ENCODE results near the gene EXOC7. TPM values are rescaled to one million over a fixed set of nuclear protein-coding genes. Genes with fewer than 3 reads are reported as not detected.

Gene EXOC7
- polyA plus RNA-seq, 1 donor from 2014 or later, result 146 TPM

DNA sequence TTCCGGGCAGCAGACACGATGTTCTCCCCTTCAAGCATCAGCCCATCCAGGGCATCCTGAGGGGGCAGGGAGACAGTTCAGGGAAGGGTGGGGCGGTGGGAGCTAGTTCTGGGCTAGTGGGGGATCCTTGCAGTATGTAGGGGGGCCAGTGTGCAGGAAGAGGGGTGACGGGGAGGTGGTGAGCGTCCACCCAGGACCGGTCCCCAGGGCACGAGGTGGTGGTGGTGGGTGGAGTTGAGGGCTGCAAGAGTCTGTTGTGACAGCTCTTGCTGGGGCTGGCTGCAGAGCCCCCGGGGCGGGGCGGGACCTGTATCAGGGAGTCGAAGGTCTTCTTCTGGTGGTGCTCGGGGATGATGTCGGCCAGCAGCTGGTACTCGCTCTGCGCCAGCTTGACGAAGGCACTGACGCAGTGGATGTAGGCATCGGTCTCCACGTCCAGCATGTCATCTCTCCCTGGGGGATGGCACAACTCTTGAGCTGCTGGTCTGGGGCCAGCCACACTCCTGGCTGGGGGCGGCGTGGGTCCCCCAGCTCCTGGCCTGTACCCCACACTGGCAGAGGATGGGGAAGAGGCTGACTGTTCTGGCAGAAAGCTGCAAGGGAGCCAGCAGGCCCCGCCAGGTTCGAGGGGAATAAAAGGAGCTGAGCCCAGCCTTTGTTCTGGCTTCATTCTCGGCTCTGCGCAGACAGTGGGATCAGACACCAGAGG, 14.6 kb downstream of the EXOC7 start:
- TF ChIP-seq POLR2AphosphoS5 (IDR thresholded peaks at IDR 0.05) (peak; percentile 15), EZH2 (IDR thresholded peaks at IDR 0.05; ENCODE audit: borderline replicate concordance, insufficient read depth, low read length, poor library complexity, severe bottlenecking) (no peak), EP300 (conservative IDR thresholded peaks at IDR 0.05; ENCODE audit: poor library complexity, severe bottlenecking) (no peak), MXI1 (conservative IDR thresholded peaks at IDR 0.05; ENCODE audit: poor library complexity, severe bottlenecking) (no peak)
- H3K79me2 ChIP-seq (replicated peaks; ENCODE audit: insufficient read depth, low read length), result no peaks in the 10 kb centered on the region
- no peaks in the 10 kb centered on the region for H3K9me3 ChIP-seq (ENCODE audit: low read length)
- no peak overlapping the region for H3K4me3 ChIP-seq (ENCODE audit: low read length)
- H3K9me2 ChIP-seq (ENCODE audit: insufficient read depth, low read length), result no peaks in the 10 kb centered on the region
- no peaks in the 10 kb centered on the region for H3F3A ChIP-seq (ENCODE audit: insufficient read depth, low read length, poor library complexity, severe bottlenecking)
- no peaks in the 10 kb centered on the region for H3K27me3 ChIP-seq (ENCODE audit: insufficient read depth, low read depth, low read length)
- H3K9ac ChIP-seq (ENCODE audit: low read length), result no peak overlapping the region
- no peaks in the 10 kb centered on the region for H4K20me1 ChIP-seq (ENCODE audit: insufficient read depth)
- no peak overlapping the region for H3K4me2 ChIP-seq (ENCODE audit: low read length)
- H2AFZ ChIP-seq (ENCODE audit: low read depth, low read length), result no peak overlapping the region
- H3K27ac ChIP-seq (ENCODE audit: low read length), result no peak overlapping the region
- H3K36me3 ChIP-seq (ENCODE audit: insufficient read depth, low read length), result peaks cover 7% of the 10 kb centered on the region

GRCh38 chr17:76088041-76088867, 15.3 kb downstream of the EXOC7 start:
- no peaks in the 10 kb centered on the region for H3F3A ChIP-seq (ENCODE audit: insufficient read depth, low read length, poor library complexity, severe bottlenecking)
- H3K4me2 ChIP-seq (ENCODE audit: low read length), result no peak overlapping the region
- no peaks in the 10 kb centered on the region for H3K9me2 ChIP-seq (ENCODE audit: insufficient read depth, low read length)
- peaks cover 7% of the 10 kb centered on the region for H3K36me3 ChIP-seq (ENCODE audit: insufficient read depth, low read length)
- H3K9ac ChIP-seq (ENCODE audit: low read length), result no peak overlapping the region
- H3K4me3 ChIP-seq (ENCODE audit: low read length), result no peak overlapping the region
- no peaks in the 10 kb centered on the region for H3K9me3 ChIP-seq (ENCODE audit: low read length)
- TF ChIP-seq, protein P1, sequence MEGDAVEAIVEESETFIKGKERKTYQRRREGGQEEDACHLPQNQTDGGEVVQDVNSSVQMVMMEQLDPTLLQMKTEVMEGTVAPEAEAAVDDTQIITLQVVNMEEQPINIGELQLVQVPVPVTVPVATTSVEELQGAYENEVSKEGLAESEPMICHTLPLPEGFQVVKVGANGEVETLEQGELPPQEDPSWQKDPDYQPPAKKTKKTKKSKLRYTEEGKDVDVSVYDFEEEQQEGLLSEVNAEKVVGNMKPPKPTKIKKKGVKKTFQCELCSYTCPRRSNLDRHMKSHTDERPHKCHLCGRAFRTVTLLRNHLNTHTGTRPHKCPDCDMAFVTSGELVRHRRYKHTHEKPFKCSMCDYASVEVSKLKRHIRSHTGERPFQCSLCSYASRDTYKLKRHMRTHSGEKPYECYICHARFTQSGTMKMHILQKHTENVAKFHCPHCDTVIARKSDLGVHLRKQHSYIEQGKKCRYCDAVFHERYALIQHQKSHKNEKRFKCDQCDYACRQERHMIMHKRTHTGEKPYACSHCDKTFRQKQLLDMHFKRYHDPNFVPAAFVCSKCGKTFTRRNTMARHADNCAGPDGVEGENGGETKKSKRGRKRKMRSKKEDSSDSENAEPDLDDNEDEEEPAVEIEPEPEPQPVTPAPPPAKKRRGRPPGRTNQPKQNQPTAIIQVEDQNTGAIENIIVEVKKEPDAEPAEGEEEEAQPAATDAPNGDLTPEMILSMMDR (IDR thresholded peaks at IDR 0.05; ENCODE audit: poor library complexity, severe bottlenecking), result no peak
- TF ChIP-seq POLR2AphosphoS5 (IDR thresholded peaks at IDR 0.05) (no peak), SMC3 (conservative IDR thresholded peaks at IDR 0.05; ENCODE audit: poor library complexity) (no peak), EZH2 (IDR thresholded peaks at IDR 0.05; ENCODE audit: borderline replicate concordance, insufficient read depth, low read length, poor library complexity, severe bottlenecking) (no peak), EP300 (conservative IDR thresholded peaks at IDR 0.05; ENCODE audit: poor library complexity, severe bottlenecking) (no peak), TAF1 (IDR thresholded peaks at IDR 0.05; ENCODE audit: low read depth) (no peak), REST (IDR thresholded peaks at IDR 0.05; ENCODE audit: borderline replicate concordance) (no peak), MXI1 (conservative IDR thresholded peaks at IDR 0.05; ENCODE audit: poor library complexity, severe bottlenecking) (no peak), RAD21 (conservative IDR thresholded peaks at IDR 0.05) (no peak)
- H3K27ac ChIP-seq (ENCODE audit: low read length), result no peak overlapping the region
- H3K27me3 ChIP-seq (ENCODE audit: insufficient read depth, low read depth, low read length), result no peaks in the 10 kb centered on the region
- H2AFZ ChIP-seq (ENCODE audit: low read depth, low read length), result no peak overlapping the region
- no peaks in the 10 kb centered on the region for H3K79me2 ChIP-seq (replicated peaks; ENCODE audit: insufficient read depth, low read length)
- H4K20me1 ChIP-seq (ENCODE audit: insufficient read depth), result no peaks in the 10 kb centered on the region
